A204.1 (cell line): ENCODE data around the gene MAGI1.

ENCODE experiments used
- FAIRE-seq: peaks from 2 replicates; lab custom pipeline; 2012; peaks lifted over from hg19 to GRCh38; lab: Jason Lieb, UNC

The MAGI1 gene

DNA sequence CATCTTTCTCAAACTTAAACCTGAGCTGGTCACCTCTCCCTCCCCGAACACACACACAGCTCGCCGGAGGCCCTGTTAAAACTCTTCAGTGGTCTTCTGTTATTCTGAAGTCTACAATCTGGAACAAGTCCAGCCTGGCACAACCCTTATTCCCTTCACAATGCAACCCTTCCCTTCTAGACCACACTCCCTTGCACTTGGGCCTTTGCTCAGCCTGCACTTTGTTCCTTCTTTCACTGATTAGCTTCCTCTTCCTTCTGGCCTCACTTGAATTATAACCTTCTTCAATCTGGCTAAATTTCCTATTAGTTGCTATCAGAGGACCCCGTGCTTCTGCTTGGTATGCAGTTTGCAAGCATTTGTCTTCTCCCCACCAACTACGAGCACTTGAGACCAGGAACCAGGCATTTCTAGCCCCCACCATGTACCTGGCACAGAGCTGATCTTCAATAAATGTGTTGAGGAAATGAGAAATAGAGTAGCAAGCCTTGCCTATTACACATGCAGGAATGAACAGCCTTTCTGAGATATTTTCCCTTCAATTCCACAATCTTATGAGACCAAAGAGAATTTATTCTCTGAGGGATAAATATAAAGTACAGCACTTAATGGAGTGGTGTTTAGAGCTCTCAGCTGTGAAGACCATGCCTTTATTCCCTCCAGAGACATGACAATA is 687.8 kb downstream of the MAGI1 start:
- no peak for FAIRE-seq

DNA sequence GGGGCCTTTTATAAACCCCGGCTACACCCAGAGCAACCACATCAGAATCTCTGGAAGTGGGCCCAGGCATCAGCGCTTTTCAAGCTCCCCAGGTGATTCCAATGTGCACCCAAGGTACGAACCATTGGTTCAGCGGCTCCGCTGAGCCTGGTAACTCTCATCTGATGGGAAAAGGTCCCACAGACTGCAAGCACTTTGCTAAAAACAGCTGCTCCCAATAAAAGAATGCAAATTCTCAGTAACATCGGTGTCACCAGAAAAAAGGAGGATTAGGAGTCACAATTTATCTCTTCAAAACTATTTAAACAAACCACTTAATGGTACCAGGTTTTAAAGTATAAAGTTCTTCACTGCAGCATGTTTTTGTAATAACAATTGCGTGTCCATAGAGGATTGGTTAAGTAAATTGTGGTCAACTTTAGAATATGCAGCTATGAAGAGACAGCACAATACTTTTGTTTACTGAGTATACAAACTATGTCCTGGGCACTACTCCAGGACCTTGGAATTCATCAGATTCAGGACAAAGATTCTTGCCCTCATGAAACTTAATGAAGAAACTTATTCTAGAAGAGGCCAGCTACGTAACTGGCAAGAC is 690.2 kb downstream of the MAGI1 start:
- no peak for FAIRE-seq

DNA sequence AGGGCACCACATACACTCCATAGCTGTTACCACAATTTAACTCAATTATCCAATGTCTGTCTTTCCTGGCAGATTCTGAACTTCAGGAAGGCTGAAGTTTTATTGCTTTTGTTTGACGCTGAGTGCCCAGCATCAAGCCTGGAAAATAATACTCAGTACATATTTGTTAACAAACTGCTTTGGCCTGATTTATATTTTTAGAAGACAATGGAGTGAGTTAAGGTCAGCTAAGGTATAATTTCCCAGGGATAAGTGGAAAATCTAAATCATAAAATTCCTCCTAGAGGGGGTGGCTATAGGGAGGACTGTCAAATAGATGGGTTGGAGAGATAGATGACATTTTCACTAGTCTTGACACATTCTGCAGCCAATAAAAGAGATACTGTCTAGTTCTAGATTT is 691.6 kb downstream of the MAGI1 start:
- no peak for FAIRE-seq

DNA sequence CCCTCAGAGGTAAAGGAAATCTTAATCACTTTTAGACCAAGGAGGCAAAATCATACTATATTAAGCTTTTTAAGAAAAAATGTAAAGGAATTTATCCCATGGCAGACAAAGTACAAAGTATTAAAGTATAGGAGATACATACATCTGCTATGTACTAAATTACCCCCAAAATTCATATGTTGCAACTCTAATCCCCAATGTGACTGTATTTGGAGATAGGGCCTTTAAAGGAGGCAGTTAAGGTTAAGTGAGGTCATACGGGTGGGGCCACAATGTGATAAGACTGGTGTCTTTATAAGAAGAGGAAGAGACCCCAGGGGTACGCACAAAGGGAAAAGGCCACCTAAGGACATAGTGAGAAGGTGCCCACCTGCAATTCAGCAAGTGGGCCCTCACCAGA is 693.9 kb downstream of the MAGI1 start:
- FAIRE-seq = no peak

DNA sequence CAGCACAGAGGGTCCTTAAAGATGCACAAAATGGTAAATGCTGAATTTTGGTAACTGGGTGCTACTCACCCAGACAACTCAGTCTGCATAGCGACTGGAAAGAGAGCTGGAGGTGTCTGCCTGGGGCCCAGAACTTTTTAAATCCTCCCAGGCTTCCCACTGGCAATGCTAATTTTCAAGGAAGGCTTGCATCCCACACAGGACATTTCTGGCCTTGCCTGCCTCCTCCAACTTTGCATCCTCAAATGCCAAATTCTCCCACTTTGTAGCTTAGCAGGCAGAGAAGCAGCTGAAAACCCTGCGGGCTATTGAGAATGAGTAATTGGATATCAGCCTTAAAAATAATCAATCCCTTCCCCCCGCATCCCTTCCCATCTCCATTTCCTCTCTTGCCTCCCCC is 694.3 kb downstream of the MAGI1 start:
- no peak for FAIRE-seq

DNA sequence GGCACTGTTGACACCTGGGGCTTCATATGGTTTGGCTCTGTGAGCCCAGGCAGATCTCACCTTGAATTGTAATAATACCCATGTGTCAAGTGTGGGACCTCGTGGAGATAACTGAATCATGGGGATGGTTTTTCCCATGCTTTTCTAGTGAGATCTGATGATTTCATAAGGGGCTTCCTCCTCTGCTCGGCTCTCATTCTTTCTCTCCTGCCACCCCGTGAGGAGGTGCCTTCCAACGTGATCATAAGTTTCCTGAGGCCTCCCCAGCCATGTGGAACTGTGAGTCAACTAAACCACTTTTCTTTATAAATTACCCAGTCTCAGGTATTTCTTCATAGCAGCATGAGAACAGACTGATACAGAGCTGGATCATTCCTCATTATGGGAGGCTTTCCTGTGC is 695.0 kb downstream of the MAGI1 start:
- FAIRE-seq = no peak

DNA sequence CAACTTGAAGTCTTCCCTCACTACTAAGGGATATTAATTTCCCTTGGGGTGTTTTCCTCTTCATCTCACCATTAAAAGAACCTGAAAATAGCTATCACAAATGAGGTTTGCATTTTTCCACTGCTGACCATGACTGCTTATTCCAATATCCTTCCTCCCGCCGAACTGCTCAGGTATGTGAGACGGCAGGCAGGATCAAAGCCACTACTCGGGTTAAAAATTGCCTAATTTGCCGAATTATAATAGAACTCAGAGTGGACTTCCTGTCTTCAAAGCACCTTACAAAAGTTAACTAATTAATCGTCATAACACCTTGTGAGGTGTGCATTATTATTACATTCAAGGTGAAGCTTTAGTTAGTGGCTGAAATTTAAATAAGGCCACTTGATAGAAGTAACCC is 695.7 kb downstream of the MAGI1 start:
- FAIRE-seq = no peak

DNA sequence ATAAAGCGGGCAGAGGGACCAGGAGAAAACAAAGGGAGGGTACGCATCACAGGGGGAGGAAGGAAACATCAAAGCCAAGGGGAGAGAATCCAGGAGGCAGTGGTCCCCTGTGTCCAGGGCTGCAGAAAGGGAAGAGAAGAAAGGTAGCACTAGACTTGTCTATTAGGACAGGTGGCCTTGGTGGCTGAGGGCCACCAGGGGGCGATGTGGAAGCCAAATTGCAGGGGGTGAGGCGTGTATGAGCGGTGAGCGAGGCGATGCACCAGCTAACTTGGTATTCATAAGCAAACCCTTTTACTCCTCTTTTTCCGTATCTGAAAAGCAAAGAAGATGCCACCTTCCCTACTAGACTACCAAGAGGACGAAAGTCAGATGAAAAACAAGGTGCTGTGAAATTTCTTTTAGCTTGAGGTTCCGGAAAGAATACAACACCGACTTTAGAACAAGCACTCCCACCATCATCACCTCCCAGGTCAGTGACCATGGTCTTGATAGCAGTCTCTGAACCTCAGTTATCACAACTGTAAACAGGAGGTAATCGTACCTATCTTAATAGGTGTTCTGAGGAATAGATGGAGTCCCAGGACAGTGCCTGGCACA is 696.5 kb downstream of the MAGI1 start:
- FAIRE-seq = no peak

DNA sequence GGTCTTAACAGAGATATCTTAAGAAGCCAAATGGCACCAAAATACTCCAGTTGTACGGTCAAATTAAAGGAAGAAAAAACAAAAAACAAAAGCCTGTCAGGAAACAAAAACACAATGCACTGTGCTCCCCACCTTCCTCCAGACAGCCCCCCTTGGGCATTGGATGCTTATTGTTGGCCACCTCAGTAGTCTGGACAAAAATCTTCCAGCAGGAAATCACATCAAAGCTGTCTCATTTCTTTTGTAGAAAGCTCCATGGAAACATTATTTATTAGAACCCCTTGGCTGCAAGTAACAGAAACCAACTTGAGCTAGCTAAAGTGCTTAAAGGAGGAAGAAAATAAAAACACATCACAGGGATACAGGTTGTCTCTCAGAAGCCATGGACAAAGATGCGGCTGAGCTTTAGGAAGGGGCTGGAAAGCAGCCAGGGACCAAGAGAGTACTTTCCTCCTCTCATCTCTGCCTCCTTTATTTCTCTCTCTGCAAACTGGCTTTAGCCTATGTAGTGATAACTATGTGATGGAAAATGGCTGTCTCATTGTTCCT is 699.5 kb downstream of the MAGI1 start:
- FAIRE-seq = no peak

DNA sequence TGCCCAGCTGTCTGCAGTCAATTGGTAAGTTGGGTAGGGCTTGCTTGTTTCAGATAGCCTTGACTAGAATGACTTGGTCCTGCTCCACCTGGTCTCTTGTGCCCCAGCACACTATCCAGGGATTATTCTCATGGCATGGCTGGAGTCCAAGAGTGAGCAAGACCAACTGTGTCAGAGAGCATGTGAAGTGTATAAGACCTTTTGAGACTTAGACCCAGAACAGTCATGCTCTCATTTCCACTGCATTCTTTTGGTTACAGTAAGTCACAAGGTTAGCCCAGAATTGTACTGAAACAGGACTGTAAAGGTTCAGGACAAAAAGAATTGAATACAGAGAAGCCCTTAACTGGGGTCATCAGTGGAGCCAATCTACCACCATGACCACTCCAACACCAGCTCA is 700.1 kb downstream of the MAGI1 start:
- no peak for FAIRE-seq

DNA sequence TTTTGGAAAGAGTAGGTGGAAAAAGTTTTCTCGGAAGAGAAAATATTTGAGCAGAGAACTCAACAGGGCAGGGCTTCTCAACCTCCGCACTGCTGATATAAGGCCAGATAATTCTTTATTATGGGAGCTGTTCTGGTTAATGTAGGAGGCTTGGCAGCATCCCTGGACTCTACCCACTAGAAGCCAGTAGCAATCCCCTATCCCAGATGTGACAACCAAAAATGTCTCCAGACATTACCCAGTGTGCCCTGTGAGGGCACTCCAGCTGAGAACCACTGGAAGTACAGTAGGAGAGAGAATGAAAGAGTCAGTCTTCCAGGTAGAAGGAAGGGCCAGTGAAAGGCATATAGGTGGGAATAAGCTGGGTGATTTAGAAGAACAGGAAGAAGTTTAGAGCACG is 703.1 kb downstream of the MAGI1 start:
- FAIRE-seq = no peak

DNA sequence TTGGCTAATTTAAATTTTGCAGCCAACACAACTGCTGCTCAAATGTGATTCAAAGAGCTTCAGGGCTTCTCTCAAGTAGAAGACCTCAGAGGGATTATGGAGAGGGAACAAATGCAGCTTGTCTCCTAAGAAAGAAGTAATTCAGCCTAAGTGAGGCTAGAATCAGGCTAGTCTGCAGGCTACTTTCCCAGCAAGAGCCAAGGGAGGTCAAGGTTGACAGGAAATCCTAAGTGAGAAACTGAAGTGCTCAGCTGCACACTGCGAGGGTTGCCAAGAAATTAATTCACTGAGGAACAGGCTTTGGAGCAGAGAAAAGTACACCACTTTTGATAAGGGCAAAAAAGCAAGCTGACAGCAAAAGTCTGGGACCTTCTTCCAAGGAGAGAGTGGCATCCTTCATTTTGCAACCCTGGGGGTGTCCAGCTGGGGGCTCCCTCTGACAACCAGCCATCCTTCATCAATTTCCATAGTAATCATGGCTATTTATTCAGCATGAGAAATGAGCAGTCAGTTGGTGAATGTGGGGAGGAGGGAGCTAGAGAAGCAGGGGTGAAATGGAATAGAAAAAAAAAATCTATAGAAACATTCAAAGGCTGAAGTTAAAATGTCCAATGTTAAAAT is 704.6 kb downstream of the MAGI1 start:
- no peak for FAIRE-seq

DNA sequence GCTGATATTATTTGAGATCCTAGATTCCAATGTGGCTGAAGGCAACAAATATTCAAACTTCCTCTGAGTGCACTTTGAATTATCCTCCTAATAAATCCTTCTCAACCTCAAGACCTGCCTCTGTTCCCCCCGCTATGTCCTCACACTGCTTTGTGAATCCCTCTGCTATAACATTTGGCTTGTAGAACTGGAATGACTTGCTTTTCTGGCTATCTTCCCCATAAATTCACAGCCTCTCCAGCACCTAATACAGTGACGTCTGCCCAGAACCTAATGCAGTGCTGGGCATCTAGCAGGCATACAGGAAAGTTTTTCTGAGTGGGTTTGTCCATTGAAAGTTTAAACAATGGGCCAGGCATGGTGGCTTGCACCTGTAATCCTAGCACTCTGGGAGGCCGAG is 707.0 kb downstream of the MAGI1 start:
- FAIRE-seq = no peak

DNA sequence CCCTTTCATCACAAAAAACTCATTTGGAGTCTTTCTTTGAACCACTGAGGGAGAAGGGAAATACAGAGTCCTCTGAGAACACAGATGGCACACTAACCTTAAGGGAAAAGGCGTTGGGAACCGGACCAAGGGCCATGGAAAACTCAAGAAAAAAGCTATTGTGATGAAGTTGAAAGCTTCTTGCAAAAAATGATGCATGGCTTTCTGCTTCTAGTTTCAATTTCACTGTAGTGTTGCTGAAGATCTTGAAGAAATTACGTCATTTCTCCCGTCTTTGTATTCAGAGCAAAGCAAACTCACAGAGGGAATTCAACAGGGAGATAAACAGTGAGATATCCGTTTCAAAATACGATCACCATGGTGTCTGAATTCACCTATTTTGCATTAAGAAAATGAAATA is 708.6 kb downstream of the MAGI1 start:
- FAIRE-seq = no peak

DNA sequence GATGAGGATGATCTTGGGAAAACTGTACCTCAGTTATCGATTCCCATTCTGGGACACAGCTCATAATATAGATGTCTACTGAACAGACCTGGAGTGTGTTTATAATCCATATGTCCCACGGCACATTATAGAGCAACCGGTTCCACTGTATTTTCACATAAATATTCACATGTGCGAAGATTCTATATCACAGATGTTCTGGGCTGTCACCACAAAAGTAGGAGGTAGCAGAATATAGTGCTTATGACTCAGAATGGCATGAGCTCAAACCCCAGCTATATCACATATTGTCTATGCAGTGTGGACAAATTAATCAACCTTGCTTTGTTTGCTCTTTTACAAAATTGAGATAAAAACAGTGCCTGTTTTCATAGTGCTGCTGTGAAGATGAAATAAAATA is 710.6 kb downstream of the MAGI1 start:
- no peak for FAIRE-seq

DNA sequence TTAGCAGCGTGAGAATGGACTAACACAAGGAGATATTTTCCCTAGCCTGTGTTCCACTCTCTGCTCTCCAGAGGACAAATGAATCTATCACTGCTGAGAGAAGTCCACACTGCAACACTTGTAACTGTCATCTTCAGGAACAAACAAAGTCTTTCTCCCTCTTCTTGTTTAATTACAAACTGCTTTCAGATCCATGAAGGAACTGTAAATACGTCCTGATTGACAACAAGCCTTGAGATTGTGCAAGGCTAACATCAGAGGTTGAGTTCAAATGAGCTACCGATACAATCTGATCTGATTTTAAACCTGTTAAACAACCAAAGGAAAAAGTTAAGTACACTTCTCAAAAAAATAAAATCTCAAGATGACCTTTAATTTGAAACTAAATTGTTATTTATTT is 712.1 kb downstream of the MAGI1 start:
- FAIRE-seq = no peak

DNA sequence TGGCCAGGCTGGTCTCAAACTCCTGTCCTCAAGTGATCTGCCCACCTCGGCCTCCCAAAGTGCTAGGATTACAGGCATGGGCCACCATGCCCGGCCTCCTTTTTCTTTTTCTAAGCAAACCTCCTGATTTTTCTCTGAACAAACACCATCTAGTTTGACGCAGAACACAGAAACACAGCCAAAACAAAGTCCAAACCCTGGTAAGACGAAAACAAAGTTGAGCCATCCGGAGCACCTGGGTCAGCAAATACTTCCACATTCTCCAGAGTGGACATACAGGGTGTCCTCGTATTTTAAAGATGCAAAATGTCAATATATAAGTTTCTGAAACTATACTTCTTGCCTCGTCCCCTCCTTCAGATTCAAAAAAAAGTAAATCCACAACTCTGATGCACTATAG is 715.8 kb downstream of the MAGI1 start:
- FAIRE-seq = no peak

DNA sequence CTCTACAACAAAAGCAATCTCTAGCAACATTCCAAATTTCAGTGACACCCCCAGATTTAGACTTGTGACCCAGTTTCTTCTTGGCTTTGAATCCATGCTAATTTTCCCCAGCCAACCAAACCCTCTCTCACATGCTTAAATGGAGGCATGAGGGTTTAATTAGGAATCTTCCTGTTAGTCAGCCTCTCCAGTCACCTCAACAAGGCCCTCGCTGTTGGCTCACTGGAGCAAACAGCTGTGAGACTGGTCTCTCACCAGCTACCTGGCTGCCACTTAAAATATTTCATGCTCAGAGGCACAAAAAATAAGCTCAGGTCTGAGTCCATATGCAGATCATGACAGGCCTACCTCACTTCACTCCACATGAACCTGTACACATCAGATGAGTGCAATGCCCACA is 720.5 kb downstream of the MAGI1 start:
- no peak for FAIRE-seq

DNA sequence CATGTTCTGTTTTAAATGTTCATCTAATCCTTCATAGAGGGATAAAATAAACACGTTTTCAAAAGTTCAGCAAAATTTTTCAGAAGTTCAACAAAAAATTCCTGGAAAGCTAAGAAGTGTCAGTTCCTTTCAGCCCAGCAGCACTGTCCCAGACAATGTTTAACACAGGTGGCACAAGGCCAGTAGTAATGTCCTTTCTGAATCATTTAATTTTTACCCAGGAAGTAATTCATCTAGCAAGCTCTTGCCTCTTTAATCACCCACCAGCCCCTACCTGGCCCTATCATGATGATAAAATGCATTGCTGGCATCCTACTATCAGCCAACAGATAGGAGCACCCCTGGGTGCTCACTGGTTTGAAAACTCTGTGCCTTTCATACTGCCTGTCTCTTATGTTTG is 723.8 kb downstream of the MAGI1 start:
- no peak for FAIRE-seq

DNA sequence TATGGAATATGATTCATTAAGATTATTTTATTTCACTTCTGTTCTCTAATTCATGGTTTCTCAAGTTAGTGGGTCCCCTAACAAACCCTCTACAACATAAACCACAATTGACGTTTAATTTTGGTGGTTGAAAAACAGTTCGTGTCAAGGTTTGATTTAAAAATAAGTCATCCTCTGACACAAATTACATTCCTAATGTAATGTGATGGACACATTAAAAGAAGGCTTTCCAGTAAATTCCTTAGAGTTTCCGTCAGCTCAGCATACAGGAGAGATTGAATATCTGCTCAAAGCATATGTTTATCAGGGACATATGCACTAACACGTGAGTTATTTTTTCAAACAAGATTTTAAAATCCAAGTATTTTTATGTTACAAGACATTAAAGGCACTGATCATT is 724.4 kb downstream of the MAGI1 start:
- no peak for FAIRE-seq

DNA sequence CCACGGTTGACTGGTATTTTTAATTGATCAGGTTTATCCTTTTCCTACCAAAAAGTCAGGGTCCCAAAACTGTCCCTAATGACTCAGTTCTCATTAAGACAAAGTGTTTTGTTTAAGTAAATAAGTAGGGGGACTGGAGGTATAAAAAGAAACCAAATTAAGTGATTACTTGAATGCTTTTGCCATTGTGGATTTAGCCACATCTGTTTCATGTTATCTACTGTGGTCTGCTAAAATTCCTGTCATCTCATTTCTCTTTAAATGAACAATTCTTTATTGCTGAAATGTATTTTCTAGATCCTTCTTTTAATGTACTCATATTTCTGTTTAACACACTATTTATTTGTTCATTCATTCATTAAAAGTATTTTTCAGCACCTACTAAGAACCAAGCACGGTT is 725.1 kb downstream of the MAGI1 start:
- FAIRE-seq = no peak

DNA sequence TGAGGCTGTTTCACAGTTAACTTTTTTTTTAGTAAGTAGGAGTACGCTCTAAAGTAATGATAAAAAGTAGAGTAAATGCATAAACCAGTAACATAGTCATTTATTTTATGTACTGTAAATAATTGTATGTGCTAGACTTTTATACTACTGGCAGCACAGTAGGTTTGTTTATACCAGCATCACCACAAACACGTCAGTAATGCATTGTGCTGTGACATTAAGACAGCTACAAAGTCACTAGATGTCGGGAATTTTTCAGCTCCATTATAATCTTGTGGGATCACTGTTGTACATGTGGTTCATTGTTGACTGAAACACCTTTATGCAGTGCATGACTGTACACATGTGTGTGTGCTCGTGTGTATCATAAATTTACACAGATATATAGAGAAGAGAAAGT is 732.9 kb downstream of the MAGI1 start:
- no peak for FAIRE-seq
